Left ventricle myocardium inferior (tissue), 1 donor: Measurements from ENCODE around the gene PALLD. TPM values are rescaled to one million over a fixed set of nuclear protein-coding genes. Genes with fewer than 3 reads are reported as not detected.

Experiments
- DNase-seq: peaks from one replicate; pipeline ENCODE4 v3.0.0-alpha.2; 2020
- H3K27ac ChIP-seq: fragments of 200-600 bp; replicated peaks from 2 replicates; pipeline ENCODE4 v1.8.0; 2021
- H3K27me3 ChIP-seq: fragments of 200-600 bp; 2 replicates; pipeline ENCODE4 v1.8.0; 2021; ENCODE audit warnings: low read depth
- H3K36me3 ChIP-seq: fragments of 200-600 bp; 2 replicates; pipeline ENCODE4 v1.8.0; 2021
- H3K4me1 ChIP-seq: fragments of 200-600 bp; 2 replicates; pipeline ENCODE4 v1.8.0; 2021
- H3K4me3 ChIP-seq: fragments of 200-600 bp; 2 replicates; pipeline ENCODE4 v1.8.0; 2021; ENCODE audit warnings: mild to moderate bottlenecking, moderate library complexity
- H3K9me3 ChIP-seq: fragments of 200-600 bp; replicated peaks from 2 replicates; pipeline ENCODE4 v1.8.0; 2021
- intact Hi-C: fragments of 100-400 bp; cut with micrococcal nuclease; formaldehyde crosslinking; loops from one replicate; pipeline ENCODE4 v1.11.0; 2022
- total RNA-seq: library from RNA; stranded (reverse); fragmentation: NEBNext Ultra II Directional; extraction: Animal tissue kit (Norgen Biotek cat#: 25700); gene quantifications from one replicate; pipeline ENCODE4 v1.2.1, GENCODE V29; 2021
- TF ChIP-seq, protein P1 (sequence below): fragments of 200-600 bp; IDR thresholded peaks from 2 replicates; pipeline ENCODE4 v1.8.0; 2021; ENCODE audit warnings: antibody characterized with exemption, mild to moderate bottlenecking, borderline replicate concordance
- donor health status: DM: no; HTN: yes; CAD: no; lungs with severe emphysema.

Gene PALLD
- total RNA-seq, 1 donor from 2014 or later: 871 TPM

DNA sequence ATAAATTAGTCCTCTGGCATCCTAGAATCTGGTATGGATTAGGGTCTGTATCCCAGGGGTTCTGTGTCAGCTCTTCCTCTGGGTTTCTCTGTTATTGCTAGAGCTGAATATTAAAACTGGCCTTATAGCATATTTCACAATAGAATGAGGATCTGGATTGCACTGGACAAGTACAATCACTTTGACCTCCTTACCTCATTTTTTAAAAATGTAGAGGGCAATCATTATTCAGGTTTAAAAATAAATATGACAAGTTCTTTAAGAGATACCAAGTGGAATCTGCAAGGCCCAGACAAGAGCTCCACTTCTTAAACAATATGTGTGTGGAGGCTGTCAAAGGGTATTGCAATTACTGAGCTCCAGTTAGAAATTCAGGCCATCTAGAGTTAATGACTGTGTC, 1.4 kb downstream of the PALLD start:
- Histone ChIP-seq H3K36me3 (no peaks in the 10 kb centered on the region), H3K27ac (peak overlapping the region; percentile 80), H3K4me3 (peak overlapping the region; percentile 60)

DNA sequence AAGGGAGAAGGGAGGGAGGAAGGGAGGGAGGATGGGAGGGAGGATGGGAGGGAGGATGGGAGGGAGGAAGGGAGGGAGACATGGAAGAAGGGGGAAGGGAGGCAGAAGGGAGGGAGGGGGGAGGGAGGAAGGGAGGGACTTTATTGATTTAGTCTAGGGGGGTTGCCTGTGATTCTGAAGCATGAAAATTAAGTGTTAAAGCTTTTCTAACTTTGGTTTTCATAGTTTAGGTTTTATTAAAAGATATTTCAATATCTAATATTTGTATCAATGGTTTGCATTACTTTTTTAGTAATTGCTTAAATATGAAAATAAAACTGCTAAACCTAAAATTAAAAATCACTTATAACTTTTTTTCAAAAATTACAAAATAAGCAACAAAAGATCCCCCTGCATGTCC, 2.4 kb downstream of the PALLD start:
- Histone ChIP-seq H3K4me3 (peak overlapping the region; percentile 60), H3K36me3 (no peaks in the 10 kb centered on the region), H3K9me3 (no peaks in the 10 kb centered on the region), H3K27ac (peak overlapping the region; percentile 13), H3K4me1 (peaks cover 34% of the 10 kb centered on the region), H3K27me3 (no peaks in the 10 kb centered on the region)
- intact Hi-C loops: no loop called here
- TF ChIP-seq, protein P1, sequence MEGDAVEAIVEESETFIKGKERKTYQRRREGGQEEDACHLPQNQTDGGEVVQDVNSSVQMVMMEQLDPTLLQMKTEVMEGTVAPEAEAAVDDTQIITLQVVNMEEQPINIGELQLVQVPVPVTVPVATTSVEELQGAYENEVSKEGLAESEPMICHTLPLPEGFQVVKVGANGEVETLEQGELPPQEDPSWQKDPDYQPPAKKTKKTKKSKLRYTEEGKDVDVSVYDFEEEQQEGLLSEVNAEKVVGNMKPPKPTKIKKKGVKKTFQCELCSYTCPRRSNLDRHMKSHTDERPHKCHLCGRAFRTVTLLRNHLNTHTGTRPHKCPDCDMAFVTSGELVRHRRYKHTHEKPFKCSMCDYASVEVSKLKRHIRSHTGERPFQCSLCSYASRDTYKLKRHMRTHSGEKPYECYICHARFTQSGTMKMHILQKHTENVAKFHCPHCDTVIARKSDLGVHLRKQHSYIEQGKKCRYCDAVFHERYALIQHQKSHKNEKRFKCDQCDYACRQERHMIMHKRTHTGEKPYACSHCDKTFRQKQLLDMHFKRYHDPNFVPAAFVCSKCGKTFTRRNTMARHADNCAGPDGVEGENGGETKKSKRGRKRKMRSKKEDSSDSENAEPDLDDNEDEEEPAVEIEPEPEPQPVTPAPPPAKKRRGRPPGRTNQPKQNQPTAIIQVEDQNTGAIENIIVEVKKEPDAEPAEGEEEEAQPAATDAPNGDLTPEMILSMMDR: no peak
- no peak for DNase-seq

More for the DNA sequence above, 1.4 kb downstream of the PALLD start:
- Histone ChIP-seq H3K27me3 (no peaks in the 10 kb centered on the region), H3K4me1 (peaks cover 24% of the 10 kb centered on the region), H3K9me3 (no peaks in the 10 kb centered on the region)
- intact Hi-C loops: no loop called here
- no peak for DNase-seq
- TF ChIP-seq, protein P1: no peak

GRCh38 chr4:168501407-168501806, 4.6 kb downstream of the PALLD start:
- Histone ChIP-seq H3K27me3 (no peaks in the 10 kb centered on the region), H3K27ac (peak overlapping the region; percentile 76), H3K4me3 (no peak overlapping the region), H3K9me3 (no peaks in the 10 kb centered on the region), H3K4me1 (peaks cover 42% of the 10 kb centered on the region), H3K36me3 (no peaks in the 10 kb centered on the region)
- intact Hi-C loops: no loop called here
- no peak for DNase-seq
- TF ChIP-seq, protein P1: no peak

DNA sequence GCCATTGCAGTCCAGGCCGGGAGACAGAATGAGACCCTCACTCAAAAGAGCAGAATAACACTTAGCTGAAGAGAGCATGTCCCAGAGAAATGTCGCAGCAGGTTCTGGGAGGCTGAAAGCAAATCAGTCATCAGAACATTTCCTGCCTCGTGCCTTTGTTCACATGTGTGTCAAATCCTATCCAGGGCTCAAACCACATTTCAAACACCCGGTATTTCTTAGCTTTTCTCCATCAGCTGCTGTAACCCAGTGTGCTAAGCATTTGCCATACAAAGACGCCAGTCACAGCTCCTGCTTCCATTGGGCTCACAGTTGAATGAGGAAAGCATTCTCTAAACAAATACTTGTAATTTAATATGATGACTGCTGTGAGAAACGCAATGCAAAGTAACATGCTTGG, 6.0 kb downstream of the PALLD start:
- intact Hi-C loops: no loop called here
- no peaks in the 10 kb centered on the region for H3K27me3 ChIP-seq
- H3K27ac ChIP-seq: peak overlapping the region; percentile 76
- peaks cover 52% of the 10 kb centered on the region for H3K4me1 ChIP-seq
- no peaks in the 10 kb centered on the region for H3K36me3 ChIP-seq
- H3K4me3 ChIP-seq: no peak overlapping the region
- H3K9me3 ChIP-seq: no peaks in the 10 kb centered on the region
- TF ChIP-seq, protein P1: no peak
- no peak for DNase-seq

GRCh38 chr4:168503652-168504362, 7.0 kb downstream of the PALLD start:
- peak overlapping the region; percentile 3 for H3K4me3 ChIP-seq
- peaks cover 61% of the 10 kb centered on the region for H3K4me1 ChIP-seq
- TF ChIP-seq, protein P1: no peak
- peak overlapping the region; percentile 76 for H3K27ac ChIP-seq
- no peaks in the 10 kb centered on the region for H3K36me3 ChIP-seq
- no peaks in the 10 kb centered on the region for H3K27me3 ChIP-seq
- no peaks in the 10 kb centered on the region for H3K9me3 ChIP-seq
- no peak for DNase-seq
- intact Hi-C loops: no loop called here
